Ishikawa (cell line): Measurements from ENCODE around the gene ABCC5.

Experiments used
- CEBPB ChIP-seq: IDR thresholded peaks from 2 replicates; pipeline ENCODE4 v1.6.1; 2012
- CREB1 ChIP-seq: IDR thresholded peaks from 2 replicates; pipeline ENCODE4 v1.6.1; 2012; ENCODE audit warnings: low read depth
- EGR1 ChIP-seq: IDR thresholded peaks from 2 replicates; pipeline ENCODE4 v1.6.1; 2012
- EP300 ChIP-seq: IDR thresholded peaks from 2 replicates; pipeline ENCODE4 v1.6.1; 2012; ENCODE audit warnings: borderline replicate concordance
- FOXM1 ChIP-seq: IDR thresholded peaks from 2 replicates; pipeline ENCODE4 v1.6.1; 2012; ENCODE audit warnings: low read depth, borderline replicate concordance
- NFIC ChIP-seq: IDR thresholded peaks from 2 replicates; pipeline ENCODE4 v1.6.1; 2012
- RAD21 ChIP-seq: IDR thresholded peaks from 2 replicates; pipeline ENCODE4 v1.6.1; 2012; ENCODE audit warnings: low read depth
- TAF1 ChIP-seq: IDR thresholded peaks from 2 replicates; pipeline ENCODE4 v1.6.1; 2012; ENCODE audit warnings: low read depth, mild to moderate bottlenecking
- TCF12 ChIP-seq: IDR thresholded peaks from 2 replicates; pipeline ENCODE4 v1.6.1; 2012; ENCODE audit warnings: low read depth
- TEAD4 ChIP-seq: IDR thresholded peaks from 2 replicates; pipeline ENCODE4 v1.6.1; 2012
- YY1 ChIP-seq: IDR thresholded peaks from 2 replicates; pipeline ENCODE4 v1.6.1; 2012; ENCODE audit warnings: low read depth
- ZBTB7A ChIP-seq: IDR thresholded peaks from 2 replicates; pipeline ENCODE4 v1.6.1; 2012; ENCODE audit warnings: low read depth
- TF ChIP-seq, protein P1 (sequence below): IDR thresholded peaks from 2 replicates; pipeline ENCODE4 v1.6.1; 2012
- TF ChIP-seq, protein P2 (sequence below): IDR thresholded peaks from 2 replicates; pipeline ENCODE4 v1.6.1; 2012
- TF ChIP-seq, protein P3 (sequence below): IDR thresholded peaks from 2 replicates; pipeline ENCODE4 v1.6.1; 2012; ENCODE audit warnings: low read depth, mild to moderate bottlenecking

Gene ABCC5

DNA sequence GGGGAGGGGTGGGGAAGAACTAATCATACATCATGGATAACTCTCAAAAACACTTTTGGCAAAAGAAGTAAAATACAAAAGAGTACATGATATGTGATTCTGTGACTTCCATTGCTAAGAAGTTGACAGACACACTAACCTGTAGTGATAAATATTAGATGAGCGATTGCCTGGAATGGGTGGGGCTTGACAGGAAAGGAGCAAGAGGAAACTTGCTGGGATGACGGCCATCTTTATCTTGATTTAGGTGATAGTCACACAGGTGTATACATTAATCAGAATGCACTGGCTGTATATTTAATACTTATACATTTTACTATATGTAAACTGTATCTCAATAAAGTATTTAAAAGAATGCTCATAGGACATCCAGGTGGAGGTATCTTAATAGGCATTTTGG, 146.1 kb downstream of the ABCC5 start:
- TF ChIP-seq, protein P1, sequence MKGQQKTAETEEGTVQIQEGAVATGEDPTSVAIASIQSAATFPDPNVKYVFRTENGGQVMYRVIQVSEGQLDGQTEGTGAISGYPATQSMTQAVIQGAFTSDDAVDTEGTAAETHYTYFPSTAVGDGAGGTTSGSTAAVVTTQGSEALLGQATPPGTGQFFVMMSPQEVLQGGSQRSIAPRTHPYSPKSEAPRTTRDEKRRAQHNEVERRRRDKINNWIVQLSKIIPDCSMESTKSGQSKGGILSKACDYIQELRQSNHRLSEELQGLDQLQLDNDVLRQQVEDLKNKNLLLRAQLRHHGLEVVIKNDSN: no peak

DNA sequence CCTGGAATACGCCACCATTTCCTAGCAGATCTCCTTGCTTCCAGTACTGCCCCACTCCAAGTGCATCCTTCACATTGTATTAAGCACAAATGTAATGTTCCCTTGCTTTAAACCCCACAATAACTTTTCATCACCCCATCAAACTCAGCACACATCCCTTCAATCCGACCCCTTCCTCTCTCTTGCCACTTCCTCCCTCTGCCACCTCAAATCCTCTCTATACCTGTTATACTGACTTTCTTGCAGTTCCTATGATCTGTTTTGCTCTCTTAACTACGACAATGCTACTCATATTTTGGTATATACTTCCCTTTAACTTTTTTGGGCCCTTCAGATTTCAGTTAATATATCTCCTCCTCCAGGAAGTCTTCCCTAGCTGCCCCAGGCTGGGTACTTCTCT, 147.1 kb downstream of the ABCC5 start:
- TF ChIP-seq NFIC (no peak), TAF1 (no peak), ZBTB7A (no peak), FOXM1 (no peak), TEAD4 (no peak), YY1 (no peak), EGR1 (no peak), TCF12 (no peak), CREB1 (no peak), CEBPB (no peak), RAD21 (no peak), EP300 (no peak)
- TF ChIP-seq, protein P2, sequence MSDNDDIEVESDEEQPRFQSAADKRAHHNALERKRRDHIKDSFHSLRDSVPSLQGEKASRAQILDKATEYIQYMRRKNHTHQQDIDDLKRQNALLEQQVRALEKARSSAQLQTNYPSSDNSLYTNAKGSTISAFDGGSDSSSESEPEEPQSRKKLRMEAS: no peak
- TF ChIP-seq, protein P1: no peak
- TF ChIP-seq, protein P3, sequence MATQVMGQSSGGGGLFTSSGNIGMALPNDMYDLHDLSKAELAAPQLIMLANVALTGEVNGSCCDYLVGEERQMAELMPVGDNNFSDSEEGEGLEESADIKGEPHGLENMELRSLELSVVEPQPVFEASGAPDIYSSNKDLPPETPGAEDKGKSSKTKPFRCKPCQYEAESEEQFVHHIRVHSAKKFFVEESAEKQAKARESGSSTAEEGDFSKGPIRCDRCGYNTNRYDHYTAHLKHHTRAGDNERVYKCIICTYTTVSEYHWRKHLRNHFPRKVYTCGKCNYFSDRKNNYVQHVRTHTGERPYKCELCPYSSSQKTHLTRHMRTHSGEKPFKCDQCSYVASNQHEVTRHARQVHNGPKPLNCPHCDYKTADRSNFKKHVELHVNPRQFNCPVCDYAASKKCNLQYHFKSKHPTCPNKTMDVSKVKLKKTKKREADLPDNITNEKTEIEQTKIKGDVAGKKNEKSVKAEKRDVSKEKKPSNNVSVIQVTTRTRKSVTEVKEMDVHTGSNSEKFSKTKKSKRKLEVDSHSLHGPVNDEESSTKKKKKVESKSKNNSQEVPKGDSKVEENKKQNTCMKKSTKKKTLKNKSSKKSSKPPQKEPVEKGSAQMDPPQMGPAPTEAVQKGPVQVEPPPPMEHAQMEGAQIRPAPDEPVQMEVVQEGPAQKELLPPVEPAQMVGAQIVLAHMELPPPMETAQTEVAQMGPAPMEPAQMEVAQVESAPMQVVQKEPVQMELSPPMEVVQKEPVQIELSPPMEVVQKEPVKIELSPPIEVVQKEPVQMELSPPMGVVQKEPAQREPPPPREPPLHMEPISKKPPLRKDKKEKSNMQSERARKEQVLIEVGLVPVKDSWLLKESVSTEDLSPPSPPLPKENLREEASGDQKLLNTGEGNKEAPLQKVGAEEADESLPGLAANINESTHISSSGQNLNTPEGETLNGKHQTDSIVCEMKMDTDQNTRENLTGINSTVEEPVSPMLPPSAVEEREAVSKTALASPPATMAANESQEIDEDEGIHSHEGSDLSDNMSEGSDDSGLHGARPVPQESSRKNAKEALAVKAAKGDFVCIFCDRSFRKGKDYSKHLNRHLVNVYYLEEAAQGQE: no peak
